ENCODE results near the gene MGAT5B.

The MGAT5B gene

DNA sequence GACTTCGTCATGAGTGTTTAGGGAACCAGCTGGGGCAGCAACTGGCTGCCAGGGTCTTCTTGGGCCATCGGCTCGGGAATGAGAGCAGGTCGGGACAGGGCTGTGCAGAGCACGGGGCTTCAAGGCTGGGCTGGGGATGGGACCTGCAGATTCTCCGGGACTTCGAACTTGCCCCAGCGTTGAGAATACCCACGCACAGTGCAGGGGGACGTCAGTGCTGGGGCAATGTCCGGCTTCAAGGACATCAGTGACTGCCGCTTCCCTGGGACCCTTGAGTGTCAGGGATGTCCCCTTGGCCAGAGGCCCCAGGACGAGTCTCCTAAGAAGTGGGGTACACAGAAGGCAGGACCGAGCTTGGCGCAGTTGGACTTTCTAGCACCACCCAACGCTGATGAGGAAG lies 76.3 kb downstream of the MGAT5B start:
- Histone ChIP-seq H3K9ac (ENCODE audit: low read length in 5 of 5) (no peak overlapping the region), H3K36me3 (ENCODE audit: control insufficient read depth in 5 of 5, insufficient read depth in 5 of 5, low read length in 5 of 5) (no peaks in the 10 kb centered on the region), H3K4me1 (ENCODE audit: control insufficient read depth in 5 of 5, insufficient read depth in 5 of 5, low read length in 5 of 5) (no peaks in the 10 kb centered on the region), H3K27me3 (ENCODE audit: control insufficient read depth in 5 of 5, insufficient read depth in 4 of 5, low read length in 5 of 5) (peaks cover 5 to 33% (median 27%) of the 10 kb centered on the region in 5 donors), H3K4me3 (ENCODE audit: low read depth in 1 of 5, low read length in 5 of 5) (no peak overlapping the region), H3K27ac (ENCODE audit: low read depth, low read length) (no peak overlapping the region), H3K9me3 (ENCODE audit: control insufficient read depth in 5 of 5, low read length in 5 of 5) (no peaks in the 10 kb centered on the region)

DNA sequence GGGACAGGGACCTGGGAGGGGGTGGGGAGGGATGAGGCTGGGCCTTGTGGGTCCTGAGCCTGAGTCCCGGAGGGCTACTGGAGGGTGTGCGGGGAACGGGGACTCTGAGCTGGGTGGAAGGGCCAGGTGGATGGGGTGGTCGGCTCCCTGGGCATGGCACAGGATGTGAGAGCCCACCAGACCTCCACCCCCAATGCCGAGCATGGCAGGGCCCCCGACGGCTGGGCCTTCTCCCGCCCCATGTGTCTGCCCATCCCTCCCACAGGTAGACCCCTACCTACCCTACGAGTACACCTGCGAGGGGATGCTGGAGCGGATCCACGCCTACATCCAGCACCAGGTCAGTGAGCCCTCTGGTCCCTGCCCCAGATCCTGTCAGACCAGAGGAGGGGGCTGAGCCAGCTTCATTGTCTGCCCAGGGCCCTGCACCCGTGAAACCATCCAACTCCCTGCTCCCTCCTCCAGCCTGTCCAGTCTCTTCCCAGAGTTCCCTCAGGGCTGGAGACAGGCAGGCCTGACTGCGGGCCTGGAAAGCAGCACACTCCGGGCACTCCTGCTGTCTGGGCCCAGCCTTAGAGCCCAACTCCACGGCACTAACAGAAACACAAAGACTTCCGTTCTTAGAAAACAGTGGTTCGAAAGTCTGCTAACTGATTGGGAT lies 78.0 kb downstream of the MGAT5B start:
- H3K4me3 ChIP-seq (ENCODE audit: low read depth in 1 of 5, low read length in 5 of 5), result no peak overlapping the region
- H3K27ac ChIP-seq (ENCODE audit: low read depth, low read length), result no peak overlapping the region

DNA sequence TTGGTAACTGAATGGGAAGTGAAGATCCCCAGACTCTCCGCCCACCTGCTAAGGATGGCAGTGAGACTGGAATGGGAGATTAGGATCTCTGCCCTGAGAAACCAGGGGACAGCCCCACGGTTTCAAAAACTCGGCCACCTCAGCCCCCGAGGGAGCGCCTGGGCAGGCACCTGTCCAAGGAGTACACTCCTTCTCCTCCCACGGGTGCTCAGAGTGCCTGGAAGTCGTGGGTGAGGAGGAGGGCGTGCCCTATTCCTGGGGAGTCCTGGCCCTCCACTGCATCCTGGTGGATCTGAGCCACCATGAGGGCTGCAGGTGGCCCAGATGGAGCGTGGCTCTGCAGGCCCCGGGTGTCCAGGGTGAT lies 78.5 kb downstream of the MGAT5B start:
- H3K4me1 ChIP-seq (ENCODE audit: control insufficient read depth in 5 of 5, insufficient read depth in 5 of 5, low read length in 5 of 5), result no peaks in the 10 kb centered on the region
- H3K27ac ChIP-seq (ENCODE audit: low read depth, low read length), result no peak overlapping the region
- H3K4me3 ChIP-seq (ENCODE audit: low read depth in 1 of 5, low read length in 5 of 5), result no peak overlapping the region
- H3K27me3 ChIP-seq (ENCODE audit: control insufficient read depth in 5 of 5, insufficient read depth in 4 of 5, low read length in 5 of 5), result peaks cover 9 to 33% (median 19%) of the 10 kb centered on the region in 5 donors
- no peaks in the 10 kb centered on the region for H3K36me3 ChIP-seq (ENCODE audit: control insufficient read depth in 5 of 5, insufficient read depth in 5 of 5, low read length in 5 of 5)
- H3K9me3 ChIP-seq (ENCODE audit: control insufficient read depth in 5 of 5, low read length in 5 of 5), result no peaks in the 10 kb centered on the region
- no peak overlapping the region for H3K9ac ChIP-seq (ENCODE audit: low read length in 5 of 5)

More for the DNA sequence above, 78.0 kb downstream of the MGAT5B start:
- H3K9me3 ChIP-seq (ENCODE audit: control insufficient read depth in 5 of 5, low read length in 5 of 5), result no peaks in the 10 kb centered on the region
- H3K27me3 ChIP-seq (ENCODE audit: control insufficient read depth in 5 of 5, insufficient read depth in 4 of 5, low read length in 5 of 5), result peaks cover 9 to 33% (median 25%) of the 10 kb centered on the region in 5 donors
- H3K36me3 ChIP-seq (ENCODE audit: control insufficient read depth in 5 of 5, insufficient read depth in 5 of 5, low read length in 5 of 5), result no peaks in the 10 kb centered on the region
- H3K9ac ChIP-seq (ENCODE audit: low read length in 5 of 5), result no peak overlapping the region
- no peaks in the 10 kb centered on the region for H3K4me1 ChIP-seq (ENCODE audit: control insufficient read depth in 5 of 5, insufficient read depth in 5 of 5, low read length in 5 of 5)

DNA sequence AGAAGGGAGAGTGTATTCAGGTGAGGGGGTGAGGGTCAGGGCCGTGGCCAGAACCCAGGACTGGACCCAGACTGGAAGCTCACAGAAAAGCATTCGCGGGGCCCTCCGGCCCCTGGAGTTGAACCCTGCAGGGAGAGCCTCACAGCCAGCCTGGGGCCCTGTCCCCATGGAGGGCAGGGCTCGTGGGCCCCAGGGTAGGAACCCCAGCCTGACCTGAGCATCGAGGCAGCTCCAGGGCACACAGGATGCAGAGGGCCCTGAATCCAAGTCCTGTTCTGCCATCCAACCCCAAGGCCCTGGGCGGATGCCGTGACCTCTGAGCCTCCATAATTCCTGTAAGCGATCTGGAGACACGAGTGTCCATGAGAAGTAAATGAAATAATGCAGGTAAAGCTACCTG lies 79.1 kb downstream of the MGAT5B start:
- H3K4me1 ChIP-seq (ENCODE audit: control insufficient read depth in 5 of 5, insufficient read depth in 5 of 5, low read length in 5 of 5), result no peaks in the 10 kb centered on the region
- H3K27ac ChIP-seq (ENCODE audit: low read depth, low read length), result no peak overlapping the region
- no peak overlapping the region for H3K4me3 ChIP-seq (ENCODE audit: low read depth in 1 of 5, low read length in 5 of 5)
- H3K36me3 ChIP-seq (ENCODE audit: control insufficient read depth in 5 of 5, insufficient read depth in 5 of 5, low read length in 5 of 5), result no peaks in the 10 kb centered on the region
- no peaks in the 10 kb centered on the region for H3K9me3 ChIP-seq (ENCODE audit: control insufficient read depth in 5 of 5, low read length in 5 of 5)
- no peak overlapping the region for H3K9ac ChIP-seq (ENCODE audit: low read length in 5 of 5)
- peaks cover 9 to 33% (median 18%) of the 10 kb centered on the region in 5 donors for H3K27me3 ChIP-seq (ENCODE audit: control insufficient read depth in 5 of 5, insufficient read depth in 4 of 5, low read length in 5 of 5)

DNA sequence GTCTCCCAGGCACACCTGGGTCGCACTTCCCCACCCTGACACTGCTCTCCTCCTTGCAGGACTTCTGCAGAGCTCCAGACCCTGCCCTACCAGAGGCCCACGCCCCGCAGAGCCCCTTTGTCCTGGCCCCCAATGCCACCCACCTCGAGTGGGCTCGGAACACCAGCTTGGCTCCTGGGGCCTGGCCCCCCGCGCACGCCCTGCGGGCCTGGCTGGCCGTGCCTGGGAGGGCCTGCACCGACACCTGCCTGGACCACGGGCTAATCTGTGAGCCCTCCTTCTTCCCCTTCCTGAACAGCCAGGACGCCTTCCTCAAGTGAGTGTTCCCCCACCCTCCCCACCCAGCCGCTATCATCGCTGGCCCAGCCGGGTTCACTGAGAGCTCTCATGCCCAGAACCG lies 79.6 kb downstream of the MGAT5B start:
- Histone ChIP-seq H3K27ac (ENCODE audit: low read depth, low read length) (no peak overlapping the region), H3K36me3 (ENCODE audit: control insufficient read depth in 5 of 5, insufficient read depth in 5 of 5, low read length in 5 of 5) (no peaks in the 10 kb centered on the region), H3K9ac (ENCODE audit: low read length in 5 of 5) (no peak overlapping the region), H3K9me3 (ENCODE audit: control insufficient read depth in 5 of 5, low read length in 5 of 5) (no peaks in the 10 kb centered on the region), H3K4me1 (ENCODE audit: control insufficient read depth in 5 of 5, insufficient read depth in 5 of 5, low read length in 5 of 5) (no peaks in the 10 kb centered on the region), H3K27me3 (ENCODE audit: control insufficient read depth in 5 of 5, insufficient read depth in 4 of 5, low read length in 5 of 5) (peaks cover 8 to 29% (median 13%) of the 10 kb centered on the region in 5 donors), H3K4me3 (ENCODE audit: low read depth in 1 of 5, low read length in 5 of 5) (no peak overlapping the region)

DNA sequence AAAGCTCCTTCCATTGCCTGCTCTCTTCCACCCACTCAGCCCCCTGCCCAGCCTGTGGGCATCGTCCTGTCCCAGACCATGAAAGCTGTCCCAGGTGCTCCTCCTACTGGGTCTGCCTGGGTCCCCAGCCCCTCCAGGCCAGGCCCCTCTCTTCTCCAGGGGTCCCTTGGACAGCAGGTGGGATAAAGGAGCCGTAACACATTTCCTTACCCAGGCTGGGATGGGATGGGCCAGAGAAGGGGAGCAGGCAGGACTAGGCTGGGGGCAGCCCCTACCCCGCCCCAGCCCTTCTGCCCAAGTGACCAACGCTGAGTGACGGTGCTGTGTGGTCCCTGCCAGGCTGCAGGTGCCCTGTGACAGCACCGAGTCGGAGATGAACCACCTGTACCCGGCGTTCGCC lies 80.1 kb downstream of the MGAT5B start:
- H3K9me3 ChIP-seq (ENCODE audit: control insufficient read depth in 5 of 5, low read length in 5 of 5), result no peaks in the 10 kb centered on the region
- no peak overlapping the region for H3K27ac ChIP-seq (ENCODE audit: low read depth, low read length)
- no peak overlapping the region for H3K4me3 ChIP-seq (ENCODE audit: low read depth in 1 of 5, low read length in 5 of 5)
- H3K4me1 ChIP-seq (ENCODE audit: control insufficient read depth in 5 of 5, insufficient read depth in 5 of 5, low read length in 5 of 5), result no peaks in the 10 kb centered on the region
- no peaks in the 10 kb centered on the region for H3K36me3 ChIP-seq (ENCODE audit: control insufficient read depth in 5 of 5, insufficient read depth in 5 of 5, low read length in 5 of 5)
- H3K9ac ChIP-seq (ENCODE audit: low read length in 5 of 5), result no peak overlapping the region
- peaks cover 8 to 28% (median 13%) of the 10 kb centered on the region in 5 donors for H3K27me3 ChIP-seq (ENCODE audit: control insufficient read depth in 5 of 5, insufficient read depth in 4 of 5, low read length in 5 of 5)

DNA sequence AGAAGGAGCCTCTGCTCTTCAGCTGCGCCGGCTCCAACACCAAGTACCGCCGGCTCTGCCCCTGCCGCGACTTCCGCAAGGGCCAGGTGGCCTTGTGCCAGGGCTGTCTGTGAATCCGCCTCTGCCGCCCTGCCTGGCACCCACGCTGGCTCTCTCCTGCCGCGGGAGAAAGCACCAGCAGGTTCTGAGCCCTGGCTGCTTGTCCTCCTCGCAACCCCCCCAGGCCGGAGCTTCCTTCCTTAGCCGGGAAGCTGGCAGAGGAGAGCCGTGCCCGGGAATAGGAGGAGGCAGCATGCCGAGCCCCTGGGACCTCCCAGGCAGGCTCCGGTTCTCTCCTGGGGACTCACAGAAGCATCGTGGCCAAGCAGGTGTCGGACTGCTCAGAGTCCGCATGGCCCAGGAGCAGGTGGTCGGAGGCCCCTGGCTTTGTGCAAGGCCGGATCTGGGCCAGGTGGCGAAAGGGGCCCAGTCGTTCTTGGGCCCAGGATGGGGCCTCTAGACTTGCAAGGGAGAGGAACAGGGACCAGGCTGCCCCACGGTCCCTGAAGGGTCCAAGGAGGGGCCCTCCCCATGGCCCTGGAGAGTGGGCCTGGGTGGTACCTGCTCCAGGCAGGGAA lies 80.6 kb downstream of the MGAT5B start:
- Histone ChIP-seq H3K4me3 (ENCODE audit: low read depth in 1 of 5, low read length in 5 of 5) (no peak overlapping the region), H3K4me1 (ENCODE audit: control insufficient read depth in 5 of 5, insufficient read depth in 5 of 5, low read length in 5 of 5) (no peaks in the 10 kb centered on the region), H3K27ac (ENCODE audit: low read depth, low read length) (no peak overlapping the region), H3K36me3 (ENCODE audit: control insufficient read depth in 5 of 5, insufficient read depth in 5 of 5, low read length in 5 of 5) (no peaks in the 10 kb centered on the region), H3K9me3 (ENCODE audit: control insufficient read depth in 5 of 5, low read length in 5 of 5) (no peaks in the 10 kb centered on the region), H3K9ac (ENCODE audit: low read length in 5 of 5) (no peak overlapping the region), H3K27me3 (ENCODE audit: control insufficient read depth in 5 of 5, insufficient read depth in 4 of 5, low read length in 5 of 5) (peaks cover 6 to 28% (median 10%) of the 10 kb centered on the region in 5 donors)

DNA sequence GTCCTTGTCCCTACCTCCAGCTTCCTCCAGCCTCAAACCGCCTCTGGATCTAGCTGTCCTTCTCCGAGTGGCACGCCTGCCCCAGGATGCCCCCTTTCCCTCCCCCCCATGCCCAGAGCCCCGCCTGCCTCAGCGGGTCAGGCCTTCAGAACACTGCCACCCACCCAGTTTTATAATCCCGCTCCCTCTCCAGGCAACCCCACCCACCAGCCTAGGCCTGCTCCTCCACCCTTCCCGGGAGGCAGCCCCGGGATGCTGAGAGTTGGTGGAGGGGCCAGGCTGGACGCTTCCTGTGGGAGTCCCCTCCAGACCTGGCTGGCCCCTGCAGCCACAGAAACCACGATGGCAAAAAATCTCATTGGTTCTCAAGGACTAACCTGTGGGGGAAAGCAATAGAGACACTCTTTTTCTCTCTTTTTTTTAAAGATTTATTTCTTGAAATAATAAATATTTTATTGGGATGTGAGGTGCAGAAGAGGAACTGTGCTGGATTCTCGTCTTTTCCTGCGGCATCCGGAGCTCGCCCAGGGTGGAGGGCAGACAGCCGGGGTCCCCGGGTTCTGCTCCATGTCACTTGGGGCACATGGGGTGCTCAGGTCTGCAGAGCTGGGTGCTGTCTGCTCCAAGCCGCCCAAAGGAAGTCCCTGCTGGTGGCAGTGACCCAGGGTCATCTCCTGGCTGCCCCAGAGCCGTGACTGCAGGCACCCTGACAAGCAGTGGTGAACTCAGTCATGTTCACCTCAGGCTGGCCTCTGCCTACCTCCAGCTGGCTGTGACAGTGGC lies 81.9 kb downstream of the MGAT5B start:
- Histone ChIP-seq H3K9ac (ENCODE audit: low read length in 5 of 5) (no peak overlapping the region), H3K27ac (ENCODE audit: low read depth, low read length) (no peak overlapping the region), H3K4me3 (ENCODE audit: low read depth in 1 of 5, low read length in 5 of 5) (no peak overlapping the region), H3K36me3 (ENCODE audit: control insufficient read depth in 5 of 5, insufficient read depth in 5 of 5, low read length in 5 of 5) (no peaks in the 10 kb centered on the region), H3K4me1 (ENCODE audit: control insufficient read depth in 5 of 5, insufficient read depth in 5 of 5, low read length in 5 of 5) (no peaks in the 10 kb centered on the region), H3K9me3 (ENCODE audit: control insufficient read depth in 5 of 5, low read length in 5 of 5) (no peaks in the 10 kb centered on the region), H3K27me3 (ENCODE audit: control insufficient read depth in 5 of 5, insufficient read depth in 4 of 5, low read length in 5 of 5) (peaks cover 0 to 18% (median 7%) of the 10 kb centered on the region in 5 donors)

DNA sequence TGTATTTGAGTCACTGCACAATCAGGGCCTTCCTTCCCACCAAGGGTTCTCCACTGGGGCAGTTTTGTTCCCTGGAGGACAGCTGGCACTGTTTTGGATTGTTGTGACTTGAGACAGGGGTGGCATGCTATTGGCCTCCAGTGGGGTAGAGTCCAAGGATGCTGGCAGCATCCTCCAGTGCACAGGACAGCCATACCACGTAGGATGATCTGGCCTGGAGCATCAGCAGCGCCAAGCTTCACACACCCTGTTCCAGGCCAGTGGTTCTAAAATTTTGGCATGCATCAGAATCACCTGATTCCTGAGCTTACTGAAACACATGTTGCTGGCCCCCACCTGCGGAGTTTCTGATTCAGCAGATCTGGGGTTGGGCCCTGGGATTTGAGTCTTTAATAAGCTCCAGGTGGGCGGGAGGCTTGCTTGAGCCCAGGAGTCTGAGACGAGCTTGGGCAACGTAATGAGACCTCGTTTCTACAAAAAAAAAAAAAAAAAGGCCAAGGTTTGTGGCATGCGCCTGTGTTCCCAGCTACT lies 83.2 kb downstream of the MGAT5B start:
- Histone ChIP-seq H3K27ac (ENCODE audit: low read depth, low read length) (no peak overlapping the region), H3K9ac (ENCODE audit: low read length in 5 of 5) (no peak overlapping the region), H3K27me3 (ENCODE audit: control insufficient read depth in 5 of 5, insufficient read depth in 4 of 5, low read length in 5 of 5) (peaks cover 2 to 23% (median 11%) of the 10 kb centered on the region in 5 donors), H3K9me3 (ENCODE audit: control insufficient read depth in 5 of 5, low read length in 5 of 5) (no peaks in the 10 kb centered on the region), H3K4me3 (ENCODE audit: low read depth in 1 of 5, low read length in 5 of 5) (no peak overlapping the region), H3K36me3 (ENCODE audit: control insufficient read depth in 5 of 5, insufficient read depth in 5 of 5, low read length in 5 of 5) (no peaks in the 10 kb centered on the region), H3K4me1 (ENCODE audit: control insufficient read depth in 5 of 5, insufficient read depth in 5 of 5, low read length in 5 of 5) (no peaks in the 10 kb centered on the region)

DNA sequence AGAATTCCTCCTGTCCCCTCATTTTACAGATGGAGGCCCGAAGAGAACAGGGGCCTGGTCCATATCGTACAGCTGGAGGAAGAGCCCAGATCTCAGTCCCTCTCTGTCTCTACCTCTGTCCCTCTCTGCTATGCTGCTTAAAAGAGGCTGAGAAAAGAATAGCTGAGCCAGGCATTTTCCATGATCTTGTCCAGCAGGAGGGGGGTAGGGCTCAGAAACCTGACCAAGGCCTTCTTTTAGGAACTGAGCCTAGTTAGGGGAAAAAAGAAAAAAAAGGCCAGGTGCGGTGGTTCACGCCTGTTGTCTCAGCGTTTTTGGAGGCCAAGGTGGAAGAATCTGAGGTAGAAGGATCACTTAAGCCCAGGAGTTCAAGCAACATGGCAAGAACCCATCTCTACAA lies 84.2 kb downstream of the MGAT5B start:
- Histone ChIP-seq H3K4me3 (ENCODE audit: low read depth in 1 of 5, low read length in 5 of 5) (no peak overlapping the region), H3K9me3 (ENCODE audit: control insufficient read depth in 5 of 5, low read length in 5 of 5) (no peaks in the 10 kb centered on the region), H3K27ac (ENCODE audit: low read depth, low read length) (no peak overlapping the region), H3K36me3 (ENCODE audit: control insufficient read depth in 5 of 5, insufficient read depth in 5 of 5, low read length in 5 of 5) (no peaks in the 10 kb centered on the region), H3K4me1 (ENCODE audit: control insufficient read depth in 5 of 5, insufficient read depth in 5 of 5, low read length in 5 of 5) (no peaks in the 10 kb centered on the region), H3K9ac (ENCODE audit: low read length in 5 of 5) (no peak overlapping the region), H3K27me3 (ENCODE audit: control insufficient read depth in 5 of 5, insufficient read depth in 4 of 5, low read length in 5 of 5) (peaks cover 5 to 31% (median 7%) of the 10 kb centered on the region in 5 donors)

All from subcutaneous abdominal adipose tissue (tissue), 5 donors.